ENCODE measurements around the gene CCDC85B.
A peak's percentile ranks its signal among the peaks of the same experiment; 100 is the strongest.

- TF ChIP-seq RAD21 (conservative IDR thresholded peaks at IDR 0.05) = no peak
- no peak for TF ChIP-seq CTCF (IDR thresholded peaks at IDR 0.05; ENCODE audit: poor library complexity, severe bottlenecking)
- TF ChIP-seq REST (IDR thresholded peaks at IDR 0.05; ENCODE audit: borderline replicate concordance) = no peak
- no peak for TF ChIP-seq EZH2 (IDR thresholded peaks at IDR 0.05; ENCODE audit: borderline replicate concordance, insufficient read depth, low read length, poor library complexity, severe bottlenecking)
- peak; percentile 19 for TF ChIP-seq POLR2AphosphoS5 (IDR thresholded peaks at IDR 0.05)
- no peak for TF ChIP-seq TAF1 (IDR thresholded peaks at IDR 0.05; ENCODE audit: low read depth)
Measured at GRCh38 chr11:65868907-65869306, 21.6 kb upstream of the CCDC85B start.

All from neural cell (in vitro differentiated cells).